ENCODE results near the gene CDK8. TPM values are rescaled to one million over a fixed set of nuclear protein-coding genes. Genes with fewer than 3 reads are reported as not detected.

Gene CDK8
- total RNA-seq, 4 donors from 2014 or later, result 8.5 to 15.1 (median 11.2) TPM

- no peak for TF ChIP-seq CTCF (IDR thresholded peaks at IDR 0.05; ENCODE audit: low read depth)
Observed at GRCh38 chr13:26362261-26362660, 108.3 kb downstream of the CDK8 start.

- no peak for TF ChIP-seq CTCF (IDR thresholded peaks at IDR 0.05; ENCODE audit: low read depth)
Observed at GRCh38 chr13:26370553-26370952, 116.6 kb downstream of the CDK8 start.

- no peak for TF ChIP-seq CTCF (IDR thresholded peaks at IDR 0.05; ENCODE audit: low read depth)
Observed at GRCh38 chr13:26372747-26373146, 118.8 kb downstream of the CDK8 start.

- TF ChIP-seq CTCF (IDR thresholded peaks at IDR 0.05; ENCODE audit: low read depth), result no peak
Observed at GRCh38 chr13:26376430-26376829, 122.5 kb downstream of the CDK8 start.

- no peak for TF ChIP-seq CTCF (IDR thresholded peaks at IDR 0.05; ENCODE audit: low read depth)
Observed at GRCh38 chr13:26377038-26377437, 123.1 kb downstream of the CDK8 start.

- no peak for TF ChIP-seq CTCF (IDR thresholded peaks at IDR 0.05; ENCODE audit: low read depth)
Observed at GRCh38 chr13:26378116-26378515, 124.2 kb downstream of the CDK8 start.

- TF ChIP-seq CTCF (IDR thresholded peaks at IDR 0.05; ENCODE audit: low read depth), result no peak
Observed at GRCh38 chr13:26379831-26380230, 125.9 kb downstream of the CDK8 start.

Measured in subcutaneous adipose tissue (tissue), 4 donors.